SK-N-SH (cell line): ENCODE results near the gene MLLT10. TPM values are rescaled to one million over a fixed set of nuclear protein-coding genes. Genes with fewer than 3 reads are reported as not detected.

Experiments
- CTCF ChIA-PET: fragments of 300-600, 350-600 bp; formaldehyde crosslinking; extraction: SDS; loops from one replicate; lab custom pipeline; 2021; lab: Yijun Ruan, JAX
- POLR2A ChIA-PET: fragments of 350-600 bp; sonication (Branson Sonifier 250); formaldehyde crosslinking; extraction: SDS; loops from one replicate; lab custom pipeline; 2020; ENCODE audit warnings: antibody characterized with exemption, inconsistent platforms; lab: Yijun Ruan, JAX
- DNase-seq: peaks from one replicate; pipeline ENCODE4 v3.0.0; 2012
- H2AFZ ChIP-seq: fragments of 200-600 bp; sonication (generic); 2 replicates; pipeline ENCODE4 v1.8.1; 2016; ENCODE audit warnings: antibody characterized with exemption, mild to moderate bottlenecking, low read depth
- H3F3A ChIP-seq: fragments of 200-600 bp; sonication (generic); replicated peaks from 2 replicates; pipeline ENCODE3; 2016; ENCODE audit warnings: antibody characterized with exemption, mild to moderate bottlenecking; ENCODE audit not compliant: insufficient read depth
- H3K27ac ChIP-seq, 2 experiments: fragments of 200-500 bp in 1 of 2; fragments of 200-600 bp in 1 of 2; sonication (Bioruptor generic) in 1 of 2; sonication (generic), shearing (Covaris generic) in 1 of 2; 2 replicates each; pipeline versions ENCODE4 v1.5.1 to v1.6.1; 2014 to 2016; ENCODE audit warnings: low read depth in 2 of 2, inconsistent platforms in 1 of 2, low read length in 1 of 2, mild to moderate bottlenecking in 1 of 2, mixed read lengths in 1 of 2
- H3K27me3 ChIP-seq: fragments of 200-600 bp; sonication (generic), shearing (Covaris generic); 2 replicates; pipeline ENCODE4 v1.6.1; 2016; ENCODE audit warnings: mixed run types; ENCODE audit not compliant: insufficient read depth
- H3K36me3 ChIP-seq, 2 experiments: fragments of 200-500 bp in 1 of 2; fragments of 200-600 bp in 1 of 2; sonication (Bioruptor generic) in 1 of 2; sonication (generic) in 1 of 2; replicated peaks in 1 of 2; 2 replicates each; pipeline versions ENCODE3 to v1.5.1; 2014 to 2016; ENCODE audit warnings: low read length in 1 of 2, mild to moderate bottlenecking in 1 of 2; ENCODE audit not compliant: insufficient read depth in 2 of 2, control insufficient read depth in 1 of 2
- H3K4me1 ChIP-seq, 2 experiments: fragments of 200-500 bp in 1 of 2; fragments of 200-600 bp in 1 of 2; sonication (Bioruptor generic) in 1 of 2; sonication (generic), shearing (Covaris generic) in 1 of 2; 2 replicates each; pipeline versions ENCODE4 v1.5.1 to v1.6.1; 2014 to 2016; ENCODE audit warnings: low read depth in 1 of 2, low read length in 1 of 2, mixed run types in 1 of 2; ENCODE audit not compliant: insufficient read depth in 2 of 2, control insufficient read depth in 1 of 2
- H3K4me2 ChIP-seq: fragments of 200-600 bp; sonication (generic), shearing (Covaris generic); 2 replicates; pipeline ENCODE4 v1.6.1; 2017; ENCODE audit warnings: mixed run types
- H3K4me3 ChIP-seq, 2 experiments: fragments of 200-500 bp in 1 of 2; fragments of 200-600 bp in 1 of 2; sonication (Bioruptor generic) in 1 of 2; sonication (generic), shearing (Covaris generic) in 1 of 2; 2 replicates each; pipeline versions ENCODE4 v1.5.1 to v1.8.1; 2014 to 2016; ENCODE audit warnings: low read depth in 2 of 2, inconsistent platforms in 1 of 2, low read length in 1 of 2, mild to moderate bottlenecking in 1 of 2, mixed read lengths in 1 of 2, moderate library complexity in 1 of 2
- H3K79me2 ChIP-seq: fragments of 200-600 bp; sonication (generic); 2 replicates; pipeline ENCODE4 v1.8.1; 2017; ENCODE audit warnings: mild to moderate bottlenecking; ENCODE audit not compliant: insufficient read depth
- H3K9ac ChIP-seq: fragments of 200-600 bp; sonication (generic); 2 replicates; pipeline ENCODE4 v1.6.1; 2017; ENCODE audit warnings: mixed run types
- H3K9me2 ChIP-seq: fragments of 200-600 bp; sonication (generic); 2 replicates; pipeline ENCODE4 v1.6.1; 2017; ENCODE audit warnings: mixed run types
- H3K9me3 ChIP-seq: fragments of 200-600 bp; sonication (generic); 2 replicates; pipeline ENCODE4 v1.6.1; 2017; ENCODE audit warnings: mixed run types, mild to moderate bottlenecking, moderate library complexity
- H4K20me1 ChIP-seq: fragments of 200-600 bp; sonication (generic); 2 replicates; pipeline ENCODE4 v1.6.1; 2017; ENCODE audit warnings: mild to moderate bottlenecking, mixed run types; ENCODE audit not compliant: insufficient read depth
- CHD2 ChIP-seq: fragments of 150-350 bp; IDR thresholded peaks from 2 replicates; pipeline ENCODE4 v1.6.1; 2018; ENCODE audit warnings: low read length; ENCODE audit not compliant: partially characterized antibody
- ELF1 ChIP-seq: IDR thresholded peaks from 2 replicates; pipeline ENCODE4 v1.4.0; 2012
- EP300 ChIP-seq, 2 experiments: IDR thresholded peaks; 2 replicates each; pipeline versions ENCODE4 v1.4.0 to v1.6.1; 2012; ENCODE audit warnings: borderline replicate concordance in 1 of 2, low read depth in 1 of 2, low read length in 1 of 2
- GATA2 ChIP-seq: sonication (generic); formaldehyde crosslinking; IDR thresholded peaks from 2 replicates; pipeline ENCODE4 v1.5.0; 2020; ENCODE audit warnings: mild to moderate bottlenecking, missing genetic modification reagents
- IRF3 ChIP-seq: fragments of 150-350 bp; IDR thresholded peaks from 2 replicates; pipeline ENCODE4 v1.6.1; 2016; ENCODE audit warnings: mild to moderate bottlenecking, low read depth, low read length
- JUND ChIP-seq: IDR thresholded peaks from 2 replicates; pipeline ENCODE4 v1.4.0; 2012
- MEF2A ChIP-seq: IDR thresholded peaks from 2 replicates; pipeline ENCODE4 v1.4.0; 2012; ENCODE audit warnings: low read depth, borderline replicate concordance
- NRF1 ChIP-seq: IDR thresholded peaks from 2 replicates; pipeline ENCODE4 v1.6.1; 2012; ENCODE audit warnings: low read depth, mild to moderate bottlenecking, low read length
- POLR2AphosphoS5 ChIP-seq: IDR thresholded peaks from 2 replicates; pipeline ENCODE4 v1.6.1; 2012; ENCODE audit warnings: low read depth, low read length
- RAD21 ChIP-seq: IDR thresholded peaks from 2 replicates; pipeline ENCODE4 v1.6.1; 2012; ENCODE audit warnings: mild to moderate bottlenecking, low read length
- RXRA ChIP-seq: IDR thresholded peaks from 2 replicates; pipeline ENCODE4 v1.4.0; 2012; ENCODE audit warnings: low read depth, mild to moderate bottlenecking, borderline replicate concordance
- SMC3 ChIP-seq: IDR thresholded peaks from 2 replicates; pipeline ENCODE4 v1.6.1; 2012; ENCODE audit warnings: low read depth, low read length, improper control_type of control experiment
- TAF1 ChIP-seq: IDR thresholded peaks from 2 replicates; pipeline ENCODE4 v1.6.1; 2012; ENCODE audit warnings: low read depth, mild to moderate bottlenecking, low read length, moderate library complexity, borderline replicate concordance
- TCF12 ChIP-seq: IDR thresholded peaks from 2 replicates; pipeline ENCODE4 v1.4.0; 2012
- WGBS: methylation state at CpG from one replicate; pipeline ENCODE4 v1.1.6; 2017; ENCODE audit warnings: low lambda C conversion rate; 5-methylcytosine and 5-hydroxymethylcytosine counted together
- polyA plus RNA-seq, 3 experiments: library from polyadenylated mRNA; depleted of rRNA; stranded (reverse); fragments of >200 nt; gene quantifications; 2 replicates each; pipeline ENCODE4 v1.2.3, GENCODE V29; 2012
- TF ChIP-seq, protein P1 (sequence below): fragments of 200-600 bp; sonication (generic); IDR thresholded peaks from 2 replicates; pipeline ENCODE4 v1.6.1; 2017; ENCODE audit warnings: antibody characterized with exemption, mild to moderate bottlenecking, moderate library complexity
- TF ChIP-seq, protein P2 (sequence below): IDR thresholded peaks from 2 replicates; pipeline ENCODE4; 2012
- TF ChIP-seq, protein P3 (sequence below): IDR thresholded peaks from 2 replicates; pipeline ENCODE4 v1.6.1; 2012; ENCODE audit warnings: mild to moderate bottlenecking, low read depth, low read length, moderate library complexity
- TF ChIP-seq, protein P4 (sequence below): IDR thresholded peaks from 2 replicates; pipeline ENCODE4 v1.4.0; 2012; ENCODE audit warnings: low read depth, borderline replicate concordance

Gene MLLT10
- polyA plus RNA-seq, 1 of the 3 experiments (the other 2 are of a cell fraction), result 26.0 TPM

DNA sequence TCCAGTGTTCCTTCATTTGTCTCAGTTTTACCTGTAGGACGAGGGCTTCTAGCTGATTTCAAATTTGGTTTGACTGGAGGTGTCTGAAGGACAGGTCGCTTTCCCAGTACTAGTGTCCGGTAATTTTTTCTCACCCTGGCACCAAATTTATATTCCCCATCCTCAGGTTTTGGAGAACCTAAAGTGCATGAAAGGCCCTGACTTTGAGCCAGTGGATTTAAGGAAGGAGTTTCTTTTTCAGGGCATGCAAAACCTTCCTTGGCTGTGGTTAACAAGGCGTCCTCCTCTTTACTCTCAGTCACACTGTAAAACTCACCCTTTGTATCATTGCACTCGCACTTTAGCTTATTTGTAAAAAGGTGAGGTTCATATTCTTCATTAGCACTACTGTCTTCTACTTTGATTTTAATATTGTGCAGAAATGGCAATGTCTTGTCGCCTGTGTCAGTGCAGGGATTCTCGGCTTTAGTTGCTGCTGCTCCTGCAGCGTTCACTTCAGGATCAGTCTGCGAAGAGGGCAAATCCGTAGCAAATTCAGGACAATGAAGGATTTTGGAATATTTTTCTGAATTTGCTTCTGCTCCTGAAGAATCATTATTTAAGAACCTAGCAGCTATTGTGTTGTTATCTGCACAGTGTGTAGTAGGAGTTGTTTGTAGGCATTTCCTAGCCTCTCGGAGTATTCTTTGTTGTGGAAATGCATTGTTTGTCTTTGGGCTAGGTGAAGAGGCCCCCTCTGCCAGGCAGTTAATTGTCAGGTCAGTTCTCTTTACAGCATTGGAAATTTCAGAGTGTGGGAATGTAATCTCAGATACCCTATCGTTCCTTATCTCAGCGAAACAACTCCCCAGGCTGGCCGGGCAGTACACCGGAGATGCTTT is 18.4 kb upstream of the MLLT10 start:
- no peaks in the 10 kb centered on the region for H3K36me3 ChIP-seq
- WGBS, result 38% methylated on average over 15 of the region's 15 CpGs
- peak overlapping the region; percentile 53 to 64 for H3K4me3 ChIP-seq
- H4K20me1 ChIP-seq, result no peaks in the 10 kb centered on the region
- TF ChIP-seq RAD21 (no peak), CHD2 (no peak), ELF1 (no peak), RXRA (no peak), EP300 (IDR thresholded peaks at IDR 0.05; ENCODE audit: borderline replicate concordance in 1 of 2, low read depth in 1 of 2, low read length in 1 of 2) (no peak), GATA2 (CRISPR knock-in tag) (no peak), JUND (no peak), TAF1 (no peak), TCF12 (no peak), IRF3 (no peak), SMC3 (no peak), POLR2AphosphoS5 (no peak), MEF2A (no peak), NRF1 (no peak)
- TF ChIP-seq, protein P1, sequence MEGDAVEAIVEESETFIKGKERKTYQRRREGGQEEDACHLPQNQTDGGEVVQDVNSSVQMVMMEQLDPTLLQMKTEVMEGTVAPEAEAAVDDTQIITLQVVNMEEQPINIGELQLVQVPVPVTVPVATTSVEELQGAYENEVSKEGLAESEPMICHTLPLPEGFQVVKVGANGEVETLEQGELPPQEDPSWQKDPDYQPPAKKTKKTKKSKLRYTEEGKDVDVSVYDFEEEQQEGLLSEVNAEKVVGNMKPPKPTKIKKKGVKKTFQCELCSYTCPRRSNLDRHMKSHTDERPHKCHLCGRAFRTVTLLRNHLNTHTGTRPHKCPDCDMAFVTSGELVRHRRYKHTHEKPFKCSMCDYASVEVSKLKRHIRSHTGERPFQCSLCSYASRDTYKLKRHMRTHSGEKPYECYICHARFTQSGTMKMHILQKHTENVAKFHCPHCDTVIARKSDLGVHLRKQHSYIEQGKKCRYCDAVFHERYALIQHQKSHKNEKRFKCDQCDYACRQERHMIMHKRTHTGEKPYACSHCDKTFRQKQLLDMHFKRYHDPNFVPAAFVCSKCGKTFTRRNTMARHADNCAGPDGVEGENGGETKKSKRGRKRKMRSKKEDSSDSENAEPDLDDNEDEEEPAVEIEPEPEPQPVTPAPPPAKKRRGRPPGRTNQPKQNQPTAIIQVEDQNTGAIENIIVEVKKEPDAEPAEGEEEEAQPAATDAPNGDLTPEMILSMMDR, result no peak
- TF ChIP-seq, protein P2, sequence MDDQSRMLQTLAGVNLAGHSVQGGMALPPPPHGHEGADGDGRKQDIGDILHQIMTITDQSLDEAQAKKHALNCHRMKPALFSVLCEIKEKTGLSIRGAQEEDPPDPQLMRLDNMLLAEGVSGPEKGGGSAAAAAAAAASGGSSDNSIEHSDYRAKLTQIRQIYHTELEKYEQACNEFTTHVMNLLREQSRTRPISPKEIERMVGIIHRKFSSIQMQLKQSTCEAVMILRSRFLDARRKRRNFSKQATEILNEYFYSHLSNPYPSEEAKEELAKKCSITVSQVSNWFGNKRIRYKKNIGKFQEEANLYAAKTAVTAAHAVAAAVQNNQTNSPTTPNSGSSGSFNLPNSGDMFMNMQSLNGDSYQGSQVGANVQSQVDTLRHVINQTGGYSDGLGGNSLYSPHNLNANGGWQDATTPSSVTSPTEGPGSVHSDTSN, result no peak
- TF ChIP-seq, protein P3, sequence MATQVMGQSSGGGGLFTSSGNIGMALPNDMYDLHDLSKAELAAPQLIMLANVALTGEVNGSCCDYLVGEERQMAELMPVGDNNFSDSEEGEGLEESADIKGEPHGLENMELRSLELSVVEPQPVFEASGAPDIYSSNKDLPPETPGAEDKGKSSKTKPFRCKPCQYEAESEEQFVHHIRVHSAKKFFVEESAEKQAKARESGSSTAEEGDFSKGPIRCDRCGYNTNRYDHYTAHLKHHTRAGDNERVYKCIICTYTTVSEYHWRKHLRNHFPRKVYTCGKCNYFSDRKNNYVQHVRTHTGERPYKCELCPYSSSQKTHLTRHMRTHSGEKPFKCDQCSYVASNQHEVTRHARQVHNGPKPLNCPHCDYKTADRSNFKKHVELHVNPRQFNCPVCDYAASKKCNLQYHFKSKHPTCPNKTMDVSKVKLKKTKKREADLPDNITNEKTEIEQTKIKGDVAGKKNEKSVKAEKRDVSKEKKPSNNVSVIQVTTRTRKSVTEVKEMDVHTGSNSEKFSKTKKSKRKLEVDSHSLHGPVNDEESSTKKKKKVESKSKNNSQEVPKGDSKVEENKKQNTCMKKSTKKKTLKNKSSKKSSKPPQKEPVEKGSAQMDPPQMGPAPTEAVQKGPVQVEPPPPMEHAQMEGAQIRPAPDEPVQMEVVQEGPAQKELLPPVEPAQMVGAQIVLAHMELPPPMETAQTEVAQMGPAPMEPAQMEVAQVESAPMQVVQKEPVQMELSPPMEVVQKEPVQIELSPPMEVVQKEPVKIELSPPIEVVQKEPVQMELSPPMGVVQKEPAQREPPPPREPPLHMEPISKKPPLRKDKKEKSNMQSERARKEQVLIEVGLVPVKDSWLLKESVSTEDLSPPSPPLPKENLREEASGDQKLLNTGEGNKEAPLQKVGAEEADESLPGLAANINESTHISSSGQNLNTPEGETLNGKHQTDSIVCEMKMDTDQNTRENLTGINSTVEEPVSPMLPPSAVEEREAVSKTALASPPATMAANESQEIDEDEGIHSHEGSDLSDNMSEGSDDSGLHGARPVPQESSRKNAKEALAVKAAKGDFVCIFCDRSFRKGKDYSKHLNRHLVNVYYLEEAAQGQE, result no peak
- TF ChIP-seq, protein P4, sequence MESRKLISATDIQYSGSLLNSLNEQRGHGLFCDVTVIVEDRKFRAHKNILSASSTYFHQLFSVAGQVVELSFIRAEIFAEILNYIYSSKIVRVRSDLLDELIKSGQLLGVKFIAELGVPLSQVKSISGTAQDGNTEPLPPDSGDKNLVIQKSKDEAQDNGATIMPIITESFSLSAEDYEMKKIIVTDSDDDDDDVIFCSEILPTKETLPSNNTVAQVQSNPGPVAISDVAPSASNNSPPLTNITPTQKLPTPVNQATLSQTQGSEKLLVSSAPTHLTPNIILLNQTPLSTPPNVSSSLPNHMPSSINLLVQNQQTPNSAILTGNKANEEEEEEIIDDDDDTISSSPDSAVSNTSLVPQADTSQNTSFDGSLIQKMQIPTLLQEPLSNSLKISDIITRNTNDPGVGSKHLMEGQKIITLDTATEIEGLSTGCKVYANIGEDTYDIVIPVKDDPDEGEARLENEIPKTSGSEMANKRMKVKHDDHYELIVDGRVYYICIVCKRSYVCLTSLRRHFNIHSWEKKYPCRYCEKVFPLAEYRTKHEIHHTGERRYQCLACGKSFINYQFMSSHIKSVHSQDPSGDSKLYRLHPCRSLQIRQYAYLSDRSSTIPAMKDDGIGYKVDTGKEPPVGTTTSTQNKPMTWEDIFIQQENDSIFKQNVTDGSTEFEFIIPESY, result no peak
- TF ChIP-seq, all 33 proteins: peak for 0
- H3K79me2 ChIP-seq, result peaks cover 27% of the 10 kb centered on the region
- no peak for DNase-seq
- H3K27ac ChIP-seq, result peak overlapping the region; percentile 44 to 99; a peak in 3 of 4 replicates
- ChIA-PET POLR2A (interaction anchor here (0.6 to 2.9 kb wide), 5 partner anchors 10 to 834 kb away, joined by 3 to 21 read pairs (median 7); partner anchors contain the start of gene SKIDA1), CTCF (interaction anchor here (0.7 to 3.4 kb wide), 11 partner anchors 8 to 488 kb away, joined by 3 to 28 read pairs (median 3); partner anchors contain the start of genes DNAJC1 and SKIDA1)
- H3K4me1 ChIP-seq, result peaks cover 18 to 21% of the 10 kb centered on the region in 2 experiments; a peak in 3 of 4 replicates
- no peaks in the 10 kb centered on the region for H3K9me3 ChIP-seq
- H3K9ac ChIP-seq, result peak overlapping the region; percentile 60; the same call in 1 of the 2 replicates
- peak overlapping the region; percentile 68 for H2AFZ ChIP-seq
- H3K27me3 ChIP-seq, result no peaks in the 10 kb centered on the region
- H3F3A ChIP-seq, result peaks cover 22% of the 10 kb centered on the region
- H3K4me2 ChIP-seq, result peak overlapping the region; percentile 87
- no peaks in the 10 kb centered on the region for H3K9me2 ChIP-seq
